SH-SY5Y (cell line): ENCODE data around the gene AREL1.

Source experiments
- GATA2 ChIP-seq: IDR thresholded peaks from 2 replicates; pipeline ENCODE4 v1.6.1; 2011; ENCODE audit warnings: mild to moderate bottlenecking, low read depth, low read length
- GATA3 ChIP-seq: IDR thresholded peaks from 2 replicates; pipeline ENCODE4 v1.6.1; 2011; ENCODE audit warnings: low read depth, mild to moderate bottlenecking, low read length, moderate library complexity

Gene AREL1

DNA sequence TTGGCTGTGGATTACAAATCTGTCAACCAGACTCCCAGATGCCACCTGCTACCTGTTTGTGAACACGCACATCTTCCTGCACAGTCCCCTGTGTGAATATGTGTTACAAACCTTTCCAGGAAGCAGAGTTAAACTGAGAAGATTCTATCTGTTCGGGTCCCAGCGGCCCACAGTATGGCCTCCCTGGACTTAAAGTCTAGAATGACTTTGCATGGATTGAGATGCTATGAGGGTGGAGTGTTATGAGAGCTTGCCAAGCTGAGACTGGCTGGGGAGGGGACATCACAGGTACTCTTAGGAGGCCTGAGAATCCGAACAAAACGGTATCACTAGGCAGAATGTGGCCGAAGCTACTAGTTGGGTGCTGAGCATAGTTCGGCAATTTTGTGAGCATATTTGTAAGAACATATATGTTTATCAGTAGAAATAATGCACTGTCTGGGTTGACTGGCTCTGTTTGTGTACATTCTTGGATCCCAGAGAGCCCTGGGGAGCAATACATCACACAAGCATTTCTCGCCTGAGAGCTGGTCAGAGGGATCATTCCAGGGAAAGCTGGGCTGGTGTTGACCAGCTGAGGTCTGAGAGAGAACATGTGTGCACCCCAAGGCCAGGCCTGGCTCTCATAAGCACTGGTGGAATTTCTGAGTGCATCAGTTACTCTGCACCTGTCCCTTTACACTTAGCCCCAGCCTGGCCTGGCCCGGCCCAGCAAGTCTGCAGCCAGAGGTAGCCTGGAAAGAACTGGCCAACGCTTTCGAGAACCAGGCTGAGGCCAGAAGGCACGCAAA, 71.1 kb downstream of the AREL1 start:
- TF ChIP-seq GATA3: no peak
- no peak for TF ChIP-seq GATA2

DNA sequence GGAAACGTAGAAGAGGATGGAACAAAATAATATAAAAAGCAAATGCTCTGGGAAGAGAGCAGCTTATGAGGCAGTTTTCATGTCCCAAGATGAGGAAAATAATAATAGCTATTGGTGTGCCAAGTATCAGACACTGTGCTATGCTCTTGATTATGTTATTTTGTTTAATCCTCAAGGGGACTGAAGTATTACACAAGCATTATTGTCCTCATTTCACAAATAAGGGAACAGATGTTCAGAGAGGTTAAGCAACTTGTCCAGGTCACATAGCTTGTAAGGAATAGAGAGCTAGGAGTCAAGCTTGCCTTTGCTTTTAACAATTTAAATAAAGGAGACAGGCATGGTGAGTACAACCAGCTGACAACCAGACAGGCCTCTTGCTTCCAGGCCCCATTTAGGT, 73.9 kb downstream of the AREL1 start:
- TF ChIP-seq GATA2: no peak
- no peak for TF ChIP-seq GATA3

DNA sequence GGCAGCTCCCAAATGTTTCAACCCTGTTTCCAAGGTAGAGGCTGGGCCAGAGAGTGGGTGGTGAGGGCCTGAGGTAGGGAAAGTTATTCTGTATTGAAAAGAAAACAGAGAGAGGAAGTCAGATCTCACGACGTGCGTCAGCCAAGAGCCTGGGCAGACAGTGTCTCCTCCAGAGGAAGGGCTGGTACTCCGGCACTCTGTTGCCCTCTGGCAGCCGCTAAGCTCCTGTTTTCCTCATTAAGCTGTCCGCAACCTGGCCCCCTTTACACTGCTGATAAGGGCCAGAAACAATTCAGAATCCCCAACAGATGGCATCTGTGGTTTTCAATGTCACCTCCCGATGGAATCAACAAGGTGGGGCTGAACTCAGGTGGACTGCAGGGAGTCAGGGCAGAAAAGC, 74.8 kb downstream of the AREL1 start:
- TF ChIP-seq GATA2 (peak; percentile 68; the same call in 1 of the 2 replicates), GATA3 (no peak)

DNA sequence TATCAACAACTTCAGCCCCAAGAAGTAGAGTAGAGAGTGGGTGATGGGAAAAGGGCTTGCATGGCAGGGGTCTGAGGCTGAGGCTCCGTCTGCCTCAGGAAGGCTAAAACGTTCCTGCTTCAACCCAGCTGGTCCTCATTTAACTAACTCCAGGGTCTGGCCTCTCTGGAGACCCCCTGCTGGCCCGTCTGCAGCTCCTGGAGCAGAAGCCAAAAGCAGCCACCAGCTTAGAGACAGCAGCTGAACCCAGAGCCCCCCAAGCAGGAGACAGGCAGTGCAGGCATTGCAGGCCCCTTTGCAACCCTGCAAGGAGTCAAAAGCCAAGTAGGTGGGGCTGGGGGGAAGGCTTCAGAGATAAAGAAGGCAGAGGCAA, 75.7 kb downstream of the AREL1 start:
- TF ChIP-seq GATA3 (no peak), GATA2 (no peak)

DNA sequence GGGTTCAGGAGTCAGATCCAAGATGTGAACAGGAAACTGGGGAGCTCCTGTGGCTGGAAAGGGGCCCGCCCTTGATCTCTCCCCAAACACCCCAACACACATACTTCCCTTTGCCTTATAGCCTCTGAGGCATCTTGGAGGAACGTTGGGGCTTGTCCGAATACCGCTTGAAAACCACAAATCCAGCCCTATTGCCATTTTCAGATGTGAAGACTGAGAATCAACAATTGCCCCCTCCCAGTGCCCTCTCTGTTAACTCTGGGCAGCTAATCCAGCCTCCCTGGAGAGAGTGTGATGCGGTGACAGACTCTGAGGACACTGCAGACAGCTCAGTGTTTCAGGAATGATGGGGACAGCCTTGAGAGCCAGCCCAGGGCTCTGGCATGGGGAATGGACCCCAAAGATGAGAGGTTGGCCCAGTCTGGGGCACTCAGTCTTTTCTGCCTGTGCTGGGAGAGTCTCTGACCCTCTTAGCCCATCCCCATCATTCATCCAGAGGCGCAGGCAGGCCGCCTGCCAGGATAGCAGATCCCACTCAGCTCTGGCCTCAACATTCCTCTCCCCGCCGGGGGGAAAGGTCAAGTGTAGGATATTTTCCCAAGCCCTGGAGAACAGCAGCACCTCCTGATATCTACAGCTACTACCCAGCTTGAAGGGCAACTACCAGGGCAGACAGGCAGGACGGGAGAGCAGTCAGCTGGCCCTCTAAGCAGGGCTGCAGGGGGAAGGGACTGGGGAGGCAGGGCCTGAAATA, 76.3 kb downstream of the AREL1 start:
- TF ChIP-seq GATA3 (no peak), GATA2 (no peak)

DNA sequence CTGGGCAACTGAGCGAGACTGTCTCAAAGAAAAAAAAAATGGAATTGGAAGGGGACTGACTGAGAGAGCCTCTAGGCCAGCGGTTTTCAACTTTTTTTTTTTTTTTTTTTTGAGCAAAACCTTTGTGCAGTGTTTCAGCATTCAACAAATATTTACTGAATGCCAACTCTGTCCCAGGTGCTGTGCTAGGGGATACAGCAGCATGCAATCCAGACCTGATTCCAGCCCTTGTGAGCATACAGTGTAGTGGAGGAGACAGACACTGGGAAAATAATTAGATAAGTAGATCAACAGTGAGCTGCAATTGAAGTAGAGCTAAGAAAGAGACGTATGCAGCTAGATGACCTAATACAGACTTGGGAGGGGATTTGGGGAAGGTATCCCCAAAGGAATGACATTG, 77.0 kb downstream of the AREL1 start:
- TF ChIP-seq GATA3 (no peak), GATA2 (no peak)

DNA sequence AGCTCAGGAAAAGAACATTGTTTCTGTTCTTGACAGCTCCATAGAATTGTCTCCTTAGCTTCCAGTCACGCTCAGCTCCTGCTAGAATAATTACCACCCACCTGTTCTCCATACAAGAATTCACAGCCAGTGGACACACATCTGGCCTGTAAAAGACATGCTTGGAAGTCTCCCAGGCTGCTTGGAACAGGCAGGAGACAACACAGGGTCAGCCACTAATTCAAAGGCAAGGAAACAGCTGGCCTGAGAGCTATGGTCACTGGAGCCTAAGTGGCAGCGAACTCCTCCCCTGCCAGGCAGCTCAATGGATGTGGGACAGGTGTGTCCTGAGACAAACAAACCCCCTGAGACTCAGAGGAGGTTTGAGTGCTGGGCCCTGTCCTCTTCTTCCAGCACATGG, 77.9 kb downstream of the AREL1 start:
- no peak for TF ChIP-seq GATA3
- no peak for TF ChIP-seq GATA2

DNA sequence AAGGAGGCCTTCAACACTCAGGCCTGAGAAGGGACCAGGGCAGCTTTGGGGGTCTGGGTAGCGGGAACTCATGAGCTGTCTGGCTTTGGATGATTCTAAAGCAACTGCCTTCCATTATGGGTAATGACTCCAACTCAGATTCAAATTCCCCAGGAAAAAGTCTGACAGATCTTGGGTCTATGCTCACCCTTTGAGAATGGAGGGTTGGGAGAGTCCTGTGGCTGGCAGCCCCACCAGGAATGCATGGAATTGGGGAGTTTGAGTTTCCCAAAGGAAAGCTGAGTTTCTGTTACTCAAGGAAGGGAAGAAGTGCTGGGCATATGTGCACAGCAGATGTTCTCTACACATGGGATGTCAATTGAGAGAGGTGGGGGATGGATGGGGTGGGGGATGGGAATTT, 78.4 kb downstream of the AREL1 start:
- TF ChIP-seq GATA3: no peak
- TF ChIP-seq GATA2: no peak

DNA sequence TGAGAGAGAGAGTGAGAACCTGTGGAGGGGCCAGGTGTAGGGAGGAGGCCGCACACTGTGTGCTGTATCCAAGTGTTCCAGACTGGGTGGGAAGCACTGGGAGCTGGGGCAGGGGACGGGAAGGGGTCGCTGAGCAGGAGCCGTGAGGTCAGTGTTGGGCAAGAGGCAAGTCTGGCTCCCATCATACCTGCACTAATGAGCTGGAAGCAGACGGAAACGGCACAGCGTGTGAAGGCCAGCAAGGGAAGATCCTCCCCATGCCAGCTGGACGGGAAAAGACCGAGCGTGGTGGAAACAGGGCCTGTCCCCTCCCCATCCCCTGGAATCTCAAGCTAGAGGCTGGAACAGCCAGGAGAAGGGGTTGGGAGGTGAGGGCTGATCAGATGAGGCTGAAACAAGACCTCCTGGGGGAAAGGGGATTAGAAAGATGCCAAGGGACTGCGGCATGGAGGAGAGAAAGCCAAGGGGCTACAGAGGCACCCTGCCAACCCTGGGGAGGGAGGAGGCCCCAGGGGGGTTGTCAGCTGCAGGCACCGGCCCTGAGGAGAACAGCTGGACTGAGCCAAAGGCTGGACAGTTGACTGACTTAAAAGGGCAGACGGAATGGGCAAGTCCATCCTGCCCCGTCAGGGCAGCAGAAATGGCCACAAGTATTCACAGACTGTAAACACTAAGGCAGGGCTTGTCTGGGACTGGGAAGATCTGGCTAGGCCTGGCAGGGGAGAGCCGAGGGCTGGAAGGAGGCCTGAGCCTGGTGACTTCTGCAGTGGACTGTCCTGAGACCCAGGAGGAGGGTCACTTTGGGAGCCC, 81.8 kb downstream of the AREL1 start:
- no peak for TF ChIP-seq GATA2
- TF ChIP-seq GATA3: no peak

DNA sequence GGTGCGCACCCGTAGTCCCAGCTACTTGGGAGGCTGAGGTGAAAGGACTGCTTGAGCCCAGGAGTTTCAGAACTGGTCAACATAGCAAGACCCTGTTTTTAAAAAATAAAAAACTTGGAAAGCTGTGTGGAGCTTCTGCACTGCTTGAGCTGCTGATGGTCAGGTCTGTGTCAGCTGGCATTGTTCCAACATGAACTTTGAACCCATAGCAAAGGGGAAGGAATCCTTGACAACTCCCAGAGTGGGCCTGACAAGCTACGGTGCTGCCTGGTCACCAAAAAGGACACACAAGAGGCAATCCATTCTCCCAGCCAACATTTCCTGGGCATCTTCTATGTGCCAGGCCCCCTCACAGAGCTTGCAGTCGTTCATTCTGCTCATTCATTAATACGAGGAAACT, 84.5 kb downstream of the AREL1 start:
- TF ChIP-seq GATA2 (no peak), GATA3 (no peak)

DNA sequence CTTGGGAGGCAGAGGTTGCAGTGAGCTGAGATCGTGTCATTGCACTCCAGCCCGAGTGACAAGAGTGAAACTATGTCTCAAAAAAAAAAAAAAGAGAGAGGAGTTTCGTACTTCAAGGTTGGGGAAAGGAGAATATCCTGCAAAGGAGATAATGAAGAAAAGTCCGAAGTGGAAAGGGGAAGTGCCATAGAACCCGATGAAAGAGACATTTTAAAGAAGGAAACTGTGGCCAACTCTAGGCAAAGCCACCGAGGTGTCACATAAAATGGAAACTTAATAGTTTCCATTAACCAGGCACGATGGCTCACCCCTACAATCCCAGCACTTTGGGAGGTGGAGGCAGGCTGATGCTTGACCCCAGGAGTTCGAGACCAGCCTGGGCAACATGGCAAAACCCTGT, 85.8 kb downstream of the AREL1 start:
- TF ChIP-seq GATA3 (no peak), GATA2 (no peak)

DNA sequence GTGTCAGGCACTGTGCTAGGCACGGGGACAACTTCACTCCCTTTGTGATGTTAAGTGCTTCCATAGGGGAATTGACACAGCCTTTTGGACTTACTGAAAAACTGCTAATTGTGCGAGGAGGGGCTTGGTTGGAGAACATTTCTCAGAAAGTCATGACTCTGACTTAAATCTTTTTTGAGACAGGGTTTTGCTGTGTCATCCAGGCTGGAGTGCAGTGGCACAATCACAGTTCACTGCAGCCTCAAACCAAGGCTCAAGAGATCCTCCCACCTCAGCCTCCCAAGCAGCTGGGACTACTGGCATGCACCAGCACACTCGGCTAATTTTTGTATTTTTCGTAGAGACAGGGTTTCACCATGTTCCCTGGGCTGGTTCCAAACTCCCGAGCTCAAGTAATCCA, 90.6 kb downstream of the AREL1 start:
- TF ChIP-seq GATA2: no peak
- no peak for TF ChIP-seq GATA3

DNA sequence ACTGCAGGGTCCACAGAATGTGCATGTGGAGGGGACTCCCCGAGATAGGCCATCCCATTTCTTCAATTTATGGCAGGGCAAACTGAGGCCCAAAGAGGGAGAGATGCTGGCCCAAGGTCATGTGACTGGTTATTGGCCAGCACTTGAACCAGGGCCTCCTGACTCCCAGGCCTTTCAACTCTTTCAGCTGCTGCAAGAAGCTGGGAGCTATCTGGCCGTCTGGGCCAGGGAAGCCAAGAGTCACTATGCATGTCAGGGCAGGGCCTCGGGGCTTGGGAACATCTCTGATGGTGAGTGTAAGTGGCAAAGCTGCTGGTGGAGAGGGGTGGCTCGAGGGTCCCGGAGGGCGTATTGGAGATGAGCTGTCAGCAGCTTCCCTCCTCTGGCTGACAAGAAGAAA, 91.3 kb downstream of the AREL1 start:
- TF ChIP-seq GATA3 (no peak), GATA2 (no peak)

DNA sequence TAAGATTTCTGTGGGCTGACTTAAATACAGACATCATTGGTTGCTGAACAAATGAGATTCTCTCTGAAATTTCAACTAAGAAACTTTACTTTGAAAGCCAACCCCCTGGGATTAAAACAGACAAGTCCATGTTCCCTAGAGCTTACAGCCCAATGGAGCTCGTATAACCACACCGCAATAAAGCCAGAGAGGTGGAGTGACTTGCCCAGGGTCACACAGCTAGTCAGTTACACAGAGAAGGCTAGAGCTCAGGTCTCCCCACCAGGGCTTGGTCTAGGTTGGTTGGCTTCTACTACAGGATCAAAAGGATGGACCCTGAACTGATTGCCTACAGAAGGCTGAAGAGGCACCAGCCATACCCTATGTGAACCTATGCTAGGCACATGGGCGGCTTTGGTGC, 92.0 kb downstream of the AREL1 start:
- TF ChIP-seq GATA2 (no peak), GATA3 (no peak)

DNA sequence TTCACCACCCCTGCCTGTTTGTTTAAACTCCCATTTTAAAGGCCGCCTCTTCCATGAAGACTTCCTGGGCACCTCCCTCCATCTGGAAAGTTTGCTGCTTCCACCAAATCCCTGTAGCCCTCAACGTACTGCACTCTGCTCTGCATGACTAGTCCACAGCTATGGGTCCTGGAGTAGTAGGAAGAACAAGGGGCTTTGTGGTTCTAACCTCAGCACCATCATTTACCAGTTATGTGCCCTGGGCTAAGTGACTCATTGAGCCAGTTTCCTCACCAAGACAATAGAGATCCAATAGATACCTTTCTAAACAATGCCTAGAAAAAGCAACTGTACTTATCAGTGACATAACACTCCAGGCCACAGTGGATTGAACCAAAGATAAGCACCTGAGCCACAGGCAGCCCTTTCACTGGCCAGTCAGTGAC, 92.4 kb downstream of the AREL1 start:
- TF ChIP-seq GATA3 (no peak), GATA2 (no peak)

DNA sequence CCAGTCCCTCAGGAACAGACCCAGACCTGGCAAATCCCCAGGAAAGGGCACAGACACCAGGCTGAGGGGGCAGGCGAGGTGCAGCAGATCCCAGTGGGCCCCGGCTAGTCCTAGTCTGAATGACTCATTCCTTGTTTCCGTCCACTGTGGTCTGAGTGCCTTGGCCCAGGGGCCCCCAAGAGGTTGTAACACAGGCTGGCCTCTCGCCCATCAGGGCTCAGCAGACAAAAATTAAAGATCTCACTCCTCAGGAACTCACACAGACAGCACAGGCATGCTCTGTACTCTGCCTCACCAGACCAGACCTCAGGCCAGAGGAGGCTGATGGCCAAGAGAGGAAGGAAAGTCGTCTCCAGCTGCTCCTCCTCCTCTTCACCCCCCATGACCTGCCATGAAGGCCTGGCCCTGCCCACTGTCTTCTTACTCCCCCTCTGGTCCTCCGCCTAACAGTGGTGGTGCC, 93.2 kb downstream of the AREL1 start:
- TF ChIP-seq GATA3: no peak
